H1 (cell line): Measurements from ENCODE around the gene MYH3. TPM values are rescaled to one million over a fixed set of nuclear protein-coding genes. Genes with fewer than 3 reads are reported as not detected.

Source experiments
- CTCF ChIA-PET: fragments of 300-600 bp; sonication (Branson Sonifier 250); formaldehyde crosslinking; loops from one replicate; lab custom pipeline; 2021; ENCODE audit not compliant: partially characterized antibody; lab: Charles Lee
- POLR2A ChIA-PET: fragments of 300-600 bp; sonication (Branson Sonifier 250); formaldehyde crosslinking; loops from one replicate; lab custom pipeline; 2021; ENCODE audit warnings: inconsistent platforms; ENCODE audit not compliant: partially characterized antibody; lab: Charles Lee
- DNase-seq, 2 experiments: peaks; one replicate each; pipeline versions ENCODE4 v3.0.0 to v3.0.0-alpha.2; 2010 to 2022; ENCODE audit warnings: low spot score in 2 of 2, low read depth in 1 of 2, mixed read lengths in 1 of 2
- FAIRE-seq: peaks from 2 replicates; lab custom pipeline; 2011; peaks lifted over from hg19 to GRCh38; lab: Jason Lieb, UNC
- H2AFZ ChIP-seq: 2 replicates; pipeline ENCODE4 v1.8.1; 2012; ENCODE audit warnings: low read length, inconsistent platforms
- H2AK5ac ChIP-seq: 2 replicates; pipeline ENCODE4 v1.6.1; 2013; ENCODE audit warnings: low read depth, low read length
- H2BK120ac ChIP-seq: replicated peaks from 2 replicates; pipeline ENCODE3; 2013; ENCODE audit warnings: low read depth, low read length, inconsistent platforms
- H2BK12ac ChIP-seq: 2 replicates; pipeline ENCODE4 v1.6.1; 2013; ENCODE audit warnings: low read depth, low read length
- H2BK15ac ChIP-seq: 2 replicates; pipeline ENCODE4 v1.6.1; 2013; ENCODE audit warnings: low read length
- H2BK20ac ChIP-seq: 2 replicates; pipeline ENCODE4 v1.6.1; 2013; ENCODE audit warnings: low read length
- H2BK5ac ChIP-seq: 2 replicates; pipeline ENCODE4 v1.6.1; 2013; ENCODE audit warnings: low read depth, low read length
- H3K14ac ChIP-seq: 2 replicates; pipeline ENCODE4 v1.6.1; 2013; ENCODE audit warnings: inconsistent platforms; ENCODE audit not compliant: insufficient read length
- H3K18ac ChIP-seq: 2 replicates; pipeline ENCODE4 v1.6.1; 2013; ENCODE audit warnings: low read length; ENCODE audit errors: extremely low read depth
- H3K23ac ChIP-seq: 2 replicates; pipeline ENCODE4 v1.6.1; 2013; ENCODE audit warnings: inconsistent platforms; ENCODE audit not compliant: insufficient read length
- H3K23me2 ChIP-seq: 2 replicates; pipeline ENCODE4 v1.6.1; 2013; ENCODE audit warnings: low read depth, low read length
- H3K27ac ChIP-seq: 2 replicates; pipeline ENCODE4 v1.6.1; 2011; ENCODE audit warnings: low read depth, low read length, inconsistent platforms
- H3K27me3 ChIP-seq, 4 experiments: replicated peaks in 1 of 4; 1 replicate in 1 of 4; 2 replicates in 3 of 4; pipeline versions ENCODE4 v1.6.1 to v1.8.1; 2011 to 2013; ENCODE audit warnings: low read length in 3 of 4, mild to moderate bottlenecking in 3 of 4, inconsistent platforms in 2 of 4, mixed read lengths in 2 of 4, moderate library complexity in 1 of 4; ENCODE audit not compliant: control insufficient read depth in 3 of 4, insufficient read depth in 3 of 4; ENCODE audit errors: extremely low read depth in 1 of 4
- H3K36me3 ChIP-seq, 4 experiments: 2 replicates each; pipeline versions ENCODE4 v1.6.1 to v1.8.1; 2011 to 2013; ENCODE audit warnings: mild to moderate bottlenecking in 4 of 4, low read length in 3 of 4, moderate library complexity in 2 of 4, control low read depth in 1 of 4, inconsistent platforms in 1 of 4; ENCODE audit not compliant: insufficient read depth in 4 of 4, control insufficient read depth in 2 of 4
- H3K4ac ChIP-seq: replicated peaks from 2 replicates; pipeline ENCODE3; 2013; ENCODE audit warnings: low read length, low read depth, mixed read lengths, inconsistent platforms; ENCODE audit not compliant: insufficient read length
- H3K4me1 ChIP-seq, 4 experiments: replicated peaks in 1 of 4; 1 replicate in 1 of 4; 2 replicates in 3 of 4; pipeline versions ENCODE4 v1.6.1 to v1.8.1; 2011 to 2013; ENCODE audit warnings: low read length in 3 of 4, inconsistent platforms in 2 of 4, mixed read lengths in 1 of 4; ENCODE audit not compliant: insufficient read depth in 4 of 4, control insufficient read depth in 3 of 4
- H3K4me2 ChIP-seq, 2 experiments: 2 replicates each; pipeline versions ENCODE4 v1.6.1 to v1.8.1; 2011 to 2013; ENCODE audit warnings: low read depth in 2 of 2, low read length in 2 of 2, control low read depth in 1 of 2, inconsistent platforms in 1 of 2, mild to moderate bottlenecking in 1 of 2; ENCODE audit not compliant: insufficient read depth in 1 of 2
- H3K4me3 ChIP-seq, 4 experiments: fragments of 200-600, 300-600 bp in 1 of 4; sonication (generic), shearing (Covaris generic), sonication (Bioruptor Twin) in 1 of 4; 2 replicates each; pipeline versions ENCODE4 v1.5.1 to v1.8.1; 2011 to 2016; ENCODE audit warnings: low read length in 4 of 4, low read depth in 3 of 4, control low read depth in 2 of 4, inconsistent platforms in 2 of 4, mild to moderate bottlenecking in 2 of 4, mixed read lengths in 1 of 4, moderate library complexity in 1 of 4; ENCODE audit not compliant: insufficient read depth in 2 of 4; ENCODE audit errors: extremely low read depth in 1 of 4
- H3K56ac ChIP-seq: replicated peaks from 2 replicates; pipeline ENCODE3; 2013; ENCODE audit warnings: low read depth, mild to moderate bottlenecking, mixed read lengths, low read length, inconsistent platforms; ENCODE audit not compliant: insufficient read length
- H3K79me1 ChIP-seq: 2 replicates; pipeline ENCODE4 v1.6.1; 2013; ENCODE audit warnings: low read depth, low read length, control low read depth
- H3K79me2 ChIP-seq, 2 experiments: 2 replicates each; pipeline versions ENCODE4 v1.6.1 to v1.8.1; 2012 to 2013; ENCODE audit warnings: low read length in 2 of 2, mild to moderate bottlenecking in 2 of 2, inconsistent platforms in 1 of 2; ENCODE audit not compliant: insufficient read depth in 2 of 2, control insufficient read depth in 1 of 2
- H3K9ac ChIP-seq, 4 experiments: replicated peaks in 1 of 4; 1 replicate in 1 of 4; 2 replicates in 3 of 4; pipeline versions ENCODE4 v1.6.1 to v1.8.1; 2011 to 2013; ENCODE audit warnings: low read depth in 3 of 4, low read length in 3 of 4, control low read depth in 2 of 4, mild to moderate bottlenecking in 2 of 4, moderate library complexity in 2 of 4, inconsistent platforms in 1 of 4; ENCODE audit errors: extremely low read depth in 1 of 4
- H3K9me3 ChIP-seq, 2 experiments: 2 replicates each; pipeline versions ENCODE4 v1.6.1 to v1.8.1; 2012 to 2013; ENCODE audit warnings: mild to moderate bottlenecking in 2 of 2, moderate library complexity in 2 of 2, control low read depth in 1 of 2, inconsistent platforms in 1 of 2, low read depth in 1 of 2, low read length in 1 of 2, mixed read lengths in 1 of 2; ENCODE audit not compliant: insufficient read depth in 2 of 2
- H4K20me1 ChIP-seq, 2 experiments: replicated peaks in 1 of 2; 2 replicates each; pipeline versions ENCODE3 to v1.8.1; 2011 to 2013; ENCODE audit warnings: inconsistent platforms in 2 of 2, low read length in 2 of 2, mild to moderate bottlenecking in 1 of 2; ENCODE audit not compliant: insufficient read depth in 2 of 2, control insufficient read depth in 1 of 2
- H4K5ac ChIP-seq: 2 replicates; pipeline ENCODE4 v1.6.1; 2013; ENCODE audit warnings: low read length, low read depth, mixed read lengths, inconsistent platforms; ENCODE audit not compliant: insufficient read length
- H4K8ac ChIP-seq: 2 replicates; pipeline ENCODE4 v1.8.0; 2013; ENCODE audit warnings: mild to moderate bottlenecking, moderate library complexity, low read length, inconsistent platforms; ENCODE audit not compliant: insufficient read depth; ENCODE audit errors: extremely low read depth
- H4K91ac ChIP-seq: replicated peaks from 2 replicates; pipeline ENCODE3; 2013; ENCODE audit warnings: low read length, mixed read lengths, inconsistent platforms; ENCODE audit not compliant: insufficient read length
- ASH2L ChIP-seq: fragments of 200-600, 300-600 bp; sonication (generic); IDR thresholded peaks from one replicate; pipeline ENCODE4 v1.7.1; 2017; ENCODE audit warnings: low read length
- CBX8 ChIP-seq: fragments of 300-800, 300-1000 bp; sonication (generic); IDR thresholded peaks from 2 replicates; pipeline ENCODE4 v1.7.1; 2016; ENCODE audit warnings: low read depth, low read length, borderline replicate concordance
- E2F6 ChIP-seq: IDR thresholded peaks from 2 replicates; pipeline ENCODE4 v1.6.1; 2012; ENCODE audit warnings: inconsistent platforms
- EGR1 ChIP-seq: IDR thresholded peaks from 2 replicates; pipeline ENCODE4 v1.6.1; 2011; ENCODE audit warnings: low read depth, low read length, borderline replicate concordance
- EP300 ChIP-seq, 2 experiments: IDR thresholded peaks; 1 replicate in 1 of 2; 2 replicates in 1 of 2; pipeline ENCODE4 v1.6.1; 2011 to 2012; ENCODE audit warnings: low read depth in 2 of 2, low read length in 2 of 2, mild to moderate bottlenecking in 2 of 2, borderline replicate concordance in 1 of 2, inconsistent platforms in 1 of 2, moderate library complexity in 1 of 2
- PHF8 ChIP-seq: fragments of 200-600 bp; sonication (generic); conservative IDR thresholded peaks from 2 replicates; pipeline ENCODE4 v1.7.1; 2012; ENCODE audit warnings: low read depth, mild to moderate bottlenecking, inconsistent platforms, low read length, moderate library complexity
- RBBP5 ChIP-seq: IDR thresholded peaks from 2 replicates; pipeline ENCODE4 v1.7.1; 2012; ENCODE audit warnings: low read depth, mild to moderate bottlenecking, inconsistent platforms, low read length, moderate library complexity, borderline replicate concordance
- SIRT6 ChIP-seq: IDR thresholded peaks from one replicate; pipeline ENCODE4 v1.7.1; 2012; ENCODE audit warnings: low read length, inconsistent platforms
- TAF1 ChIP-seq: IDR thresholded peaks from 2 replicates; pipeline ENCODE4 v1.6.1; 2011; ENCODE audit warnings: mild to moderate bottlenecking, low read depth, low read length
- ZNF274 ChIP-seq: IDR thresholded peaks from 2 replicates; pipeline ENCODE4 v1.7.0; 2012; ENCODE audit warnings: low read length, borderline replicate concordance; ENCODE audit errors: extremely low read depth
- WGBS, 2 experiments: shearing (Covaris generic) in 1 of 2; methylation state at CpG; one replicate each; pipeline versions ENCODE4 v1.1.6 to v1.1.7; 2013 to 2015; ENCODE audit warnings: low lambda C conversion rate in 2 of 2, mixed read lengths in 2 of 2, inconsistent platforms in 1 of 2, low coverage in 1 of 2, missing lambda C conversion rate in 1 of 2; ENCODE audit not compliant: insufficient replicate concordance in 2 of 2, insufficient coverage in 1 of 2, insufficient read length in 1 of 2; ENCODE audit errors: extremely low coverage in 1 of 2, missing lambda C conversion rate in 1 of 2; 5-methylcytosine and 5-hydroxymethylcytosine counted together
- polyA plus RNA-seq, 7 experiments: library from polyadenylated mRNA; depleted of rRNA in 3 of 7; stranded (reverse) in 5 of 7; unstranded in 2 of 7; fragments of >200 nt in 5 of 7; fragments of 200-250 nt in 2 of 7; gene quantifications; 1 replicate in 5 of 7; 2 replicates in 1 of 7; 4 replicates in 1 of 7; pipeline versions ENCODE4 v1.2.1 to v1.2.3, GENCODE V29; 2011 to 2013; ENCODE audit warnings: missing spikeins in 2 of 7, mixed read lengths in 2 of 7
- total RNA-seq: library from RNA; stranded (reverse); fragmentation: NEBNext Ultra II Directional; extraction: Animal tissue kit (Norgen Biotek cat#: 25700); gene quantifications from 2 replicates; pipeline ENCODE4 v1.2.1, GENCODE V29; 2021

MYH3 gene
- total and polyA plus RNA-seq, 2 of the 8 experiments (the other 6 are each of a cell fraction or from before 2014, with no cell fraction given): 0.65 to 1.8 TPM

- Histone ChIP-seq H4K5ac (no peak overlapping the region), H3K27ac (no peak overlapping the region), H2BK15ac (no peak overlapping the region), H2BK5ac (no peak overlapping the region), H4K20me1 (no peaks in the 10 kb centered on the region), H3K4ac (no peak overlapping the region), H3K4me1 (peaks cover 0 to 5% (median 0%) of the 10 kb centered on the region in 4 experiments; a peak in 1 of 7 replicates), H3K4me3 (no peak overlapping the region), H3K14ac (no peak overlapping the region), H2BK20ac (no peak overlapping the region), H3K79me2 (no peaks in the 10 kb centered on the region), H3K27me3 (no peaks in the 10 kb centered on the region), H2AFZ (no peak overlapping the region), H2BK120ac (no peak overlapping the region), H3K23me2 (no peaks in the 10 kb centered on the region), H3K4me2 (no peak overlapping the region), H4K91ac (no peak overlapping the region), H2BK12ac (no peak overlapping the region), H3K56ac (no peak overlapping the region), H3K9me3 (no peaks in the 10 kb centered on the region), H3K18ac (no peak overlapping the region), H3K9ac (no peak overlapping the region), H3K23ac (no peak overlapping the region), H2AK5ac (no peak overlapping the region), H3K79me1 (no peaks in the 10 kb centered on the region), H4K8ac (no peak overlapping the region), H3K36me3 (0 out of 8 replicates have a peak, but pooled peaks cover 0 to 2% (median 0%) of the 10 kb centered on the region in 4 experiments)
- 95% methylated on average over 2 of the region's 2 CpGs; no CpG with 5 or more reads in 1 of the 2 experiments for WGBS, 2 experiments
- ChIA-PET CTCF (interaction anchor here (0.5 to 3.0 kb wide), 5 partner anchors 15 to 1806 kb away, joined by 3 to 12 read pairs (median 4); no protein-coding TSS in a partner anchor), POLR2A (no interaction called here)
- FAIRE-seq: no peak
- TF ChIP-seq PHF8 (no peak), EGR1 (no peak), SIRT6 (no peak), RBBP5 (no peak), ZNF274 (no peak), E2F6 (no peak), ASH2L (no peak), EP300 (IDR thresholded peaks at IDR 0.05; ENCODE audit: borderline replicate concordance in 1 of 2, low read depth in 2 of 2, low read length in 2 of 2) (no peak), CBX8 (no peak), TAF1 (no peak)
- no peak for DNase-seq
Observed at GRCh38 chr17:10598621-10599020, 58.5 kb downstream of the MYH3 start.
